Transverse colon (tissue), 1 donor: ENCODE measurements around the gene CSHL1.
"Not testable (repeated sequence)": the region's sequence is repeated elsewhere in the genome, so short reads cannot be mapped to it uniquely, and the experiment has no call there.

ENCODE experiments used
- EP300 ChIP-seq: sonication (generic); formaldehyde crosslinking; IDR thresholded peaks from one replicate; pipeline ENCODE4 v1.6.1; 2017; ENCODE audit warnings: antibody characterized with exemption, low read depth
- POLR2A ChIP-seq: fragments of 450-650 bp; IDR thresholded peaks from one replicate; pipeline ENCODE4 v1.6.1; 2016; ENCODE audit warnings: antibody characterized with exemption, mild to moderate bottlenecking, moderate library complexity

- not testable (repeated sequence) for TF ChIP-seq POLR2A, EP300
These were observed 9.7 kb upstream of the CSHL1 start for GRCh38 chr17:63920779-63921178.
